ENCODE results near the gene IVL. TPM values are rescaled to one million over a fixed set of nuclear protein-coding genes. Genes with fewer than 3 reads are reported as not detected.

The IVL gene
- polyA plus RNA-seq, 1 of the 3 experiments (the other 2 are of a cell fraction), result 0.64 TPM

DNA sequence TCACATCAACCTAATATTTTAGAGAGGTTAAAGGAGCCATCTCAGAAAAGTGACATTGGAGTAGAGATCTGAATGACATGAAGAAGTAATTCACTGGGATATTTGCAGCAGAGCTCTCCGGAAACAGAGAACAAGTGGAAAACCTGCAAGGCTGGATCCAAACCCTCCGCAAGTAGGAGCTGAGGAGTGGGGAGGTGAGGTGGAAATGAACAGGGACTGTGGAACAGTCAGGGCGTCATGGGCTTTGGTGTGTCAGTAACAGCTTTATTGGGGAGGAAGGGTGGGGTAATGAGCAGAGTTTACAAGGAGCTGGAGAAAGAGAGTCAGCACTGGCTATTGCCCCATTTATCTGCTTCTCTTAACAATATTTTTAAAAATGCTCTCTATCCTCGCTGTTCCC, 9.3 kb upstream of the IVL start:
- 46% methylated on average over 4 of the region's 4 CpGs for WGBS (ENCODE audit: low lambda C conversion rate)
- no peak for DNase-seq
- Histone ChIP-seq H3F3A (replicated peaks; ENCODE audit: insufficient read depth) (no peaks in the 10 kb centered on the region), H2AFZ (ENCODE audit: low read depth) (no peak overlapping the region), H3K27ac (ENCODE audit: low read depth in 2 of 2, low read length in 1 of 2) (no peak overlapping the region), H3K9me2 (no peaks in the 10 kb centered on the region), H3K9me3 (no peaks in the 10 kb centered on the region), H3K79me2 (ENCODE audit: insufficient read depth) (no peaks in the 10 kb centered on the region), H3K27me3 (ENCODE audit: insufficient read depth) (no peaks in the 10 kb centered on the region), H3K4me2 (no peak overlapping the region), H4K20me1 (ENCODE audit: insufficient read depth) (no peaks in the 10 kb centered on the region), H3K4me3 (ENCODE audit: low read depth in 2 of 2, low read length in 1 of 2) (no peak overlapping the region), H3K36me3 (replicated peaks in 1 of 2; ENCODE audit: control insufficient read depth in 1 of 2, insufficient read depth in 2 of 2, low read length in 1 of 2) (no peaks in the 10 kb centered on the region), H3K4me1 (ENCODE audit: control insufficient read depth in 1 of 2, insufficient read depth in 2 of 2, low read depth in 1 of 2, low read length in 1 of 2) (no peaks in the 10 kb centered on the region), H3K9ac (no peak overlapping the region)
- TF ChIP-seq FOSL2 (IDR thresholded peaks at IDR 0.05; ENCODE audit: borderline replicate concordance, low read depth) (no peak), RXRA (IDR thresholded peaks at IDR 0.05; ENCODE audit: borderline replicate concordance, low read depth) (no peak), SIN3A (IDR thresholded peaks at IDR 0.05; ENCODE audit: borderline replicate concordance, low read depth, low read length) (no peak), EP300 (IDR thresholded peaks at IDR 0.05; ENCODE audit: borderline replicate concordance in 1 of 2, low read depth in 1 of 2, low read length in 1 of 2) (no peak), CHD2 (IDR thresholded peaks at IDR 0.05; ENCODE audit: low read length, partially characterized antibody) (no peak), POLR2AphosphoS5 (IDR thresholded peaks at IDR 0.05; ENCODE audit: low read depth, low read length) (no peak), FOXM1 (IDR thresholded peaks at IDR 0.05; ENCODE audit: low read depth) (no peak), TCF12 (IDR thresholded peaks at IDR 0.05) (no peak), ELF1 (IDR thresholded peaks at IDR 0.05) (no peak), TAF1 (IDR thresholded peaks at IDR 0.05; ENCODE audit: borderline replicate concordance, low read depth, low read length) (no peak), RFX5 (IDR thresholded peaks at IDR 0.05; ENCODE audit: low read length) (no peak)
- TF ChIP-seq, protein P1, sequence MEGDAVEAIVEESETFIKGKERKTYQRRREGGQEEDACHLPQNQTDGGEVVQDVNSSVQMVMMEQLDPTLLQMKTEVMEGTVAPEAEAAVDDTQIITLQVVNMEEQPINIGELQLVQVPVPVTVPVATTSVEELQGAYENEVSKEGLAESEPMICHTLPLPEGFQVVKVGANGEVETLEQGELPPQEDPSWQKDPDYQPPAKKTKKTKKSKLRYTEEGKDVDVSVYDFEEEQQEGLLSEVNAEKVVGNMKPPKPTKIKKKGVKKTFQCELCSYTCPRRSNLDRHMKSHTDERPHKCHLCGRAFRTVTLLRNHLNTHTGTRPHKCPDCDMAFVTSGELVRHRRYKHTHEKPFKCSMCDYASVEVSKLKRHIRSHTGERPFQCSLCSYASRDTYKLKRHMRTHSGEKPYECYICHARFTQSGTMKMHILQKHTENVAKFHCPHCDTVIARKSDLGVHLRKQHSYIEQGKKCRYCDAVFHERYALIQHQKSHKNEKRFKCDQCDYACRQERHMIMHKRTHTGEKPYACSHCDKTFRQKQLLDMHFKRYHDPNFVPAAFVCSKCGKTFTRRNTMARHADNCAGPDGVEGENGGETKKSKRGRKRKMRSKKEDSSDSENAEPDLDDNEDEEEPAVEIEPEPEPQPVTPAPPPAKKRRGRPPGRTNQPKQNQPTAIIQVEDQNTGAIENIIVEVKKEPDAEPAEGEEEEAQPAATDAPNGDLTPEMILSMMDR (IDR thresholded peaks at IDR 0.05), result no peak
- TF ChIP-seq, protein P2, sequence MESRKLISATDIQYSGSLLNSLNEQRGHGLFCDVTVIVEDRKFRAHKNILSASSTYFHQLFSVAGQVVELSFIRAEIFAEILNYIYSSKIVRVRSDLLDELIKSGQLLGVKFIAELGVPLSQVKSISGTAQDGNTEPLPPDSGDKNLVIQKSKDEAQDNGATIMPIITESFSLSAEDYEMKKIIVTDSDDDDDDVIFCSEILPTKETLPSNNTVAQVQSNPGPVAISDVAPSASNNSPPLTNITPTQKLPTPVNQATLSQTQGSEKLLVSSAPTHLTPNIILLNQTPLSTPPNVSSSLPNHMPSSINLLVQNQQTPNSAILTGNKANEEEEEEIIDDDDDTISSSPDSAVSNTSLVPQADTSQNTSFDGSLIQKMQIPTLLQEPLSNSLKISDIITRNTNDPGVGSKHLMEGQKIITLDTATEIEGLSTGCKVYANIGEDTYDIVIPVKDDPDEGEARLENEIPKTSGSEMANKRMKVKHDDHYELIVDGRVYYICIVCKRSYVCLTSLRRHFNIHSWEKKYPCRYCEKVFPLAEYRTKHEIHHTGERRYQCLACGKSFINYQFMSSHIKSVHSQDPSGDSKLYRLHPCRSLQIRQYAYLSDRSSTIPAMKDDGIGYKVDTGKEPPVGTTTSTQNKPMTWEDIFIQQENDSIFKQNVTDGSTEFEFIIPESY (IDR thresholded peaks at IDR 0.05; ENCODE audit: borderline replicate concordance, low read depth), result no peak
- POLR2A ChIA-PET, result no interaction called here
- CTCF ChIA-PET, result no interaction called here

DNA sequence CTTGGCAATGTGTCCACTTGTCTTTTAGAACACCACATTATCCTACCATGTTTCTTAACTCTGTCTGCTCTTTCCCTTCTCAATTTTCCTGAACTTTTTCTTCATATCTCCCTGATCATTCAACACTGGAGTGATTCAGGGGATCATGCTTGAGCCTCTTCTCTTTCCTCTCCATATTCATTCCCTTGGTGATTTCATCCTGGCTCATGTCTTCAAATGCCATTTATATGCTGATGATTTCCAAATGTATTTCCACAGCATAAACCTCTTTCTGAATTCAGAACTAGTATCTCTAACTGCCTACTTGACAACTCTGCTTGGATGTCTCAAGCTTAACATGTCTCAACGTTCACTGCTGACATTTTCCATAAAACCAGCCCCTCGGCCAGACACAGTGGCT, 8.5 kb upstream of the IVL start:
- no peaks in the 10 kb centered on the region for H3K79me2 ChIP-seq (ENCODE audit: insufficient read depth)
- no peak overlapping the region for H3K27ac ChIP-seq (ENCODE audit: low read depth in 2 of 2, low read length in 1 of 2)
- H4K20me1 ChIP-seq (ENCODE audit: insufficient read depth), result no peaks in the 10 kb centered on the region
- H3F3A ChIP-seq (replicated peaks; ENCODE audit: insufficient read depth), result peaks cover 6% of the 10 kb centered on the region
- H3K9ac ChIP-seq, result no peak overlapping the region
- POLR2A ChIA-PET, result no interaction called here
- H3K4me3 ChIP-seq (ENCODE audit: low read depth in 2 of 2, low read length in 1 of 2), result no peak overlapping the region
- no peak for DNase-seq
- H3K9me2 ChIP-seq, result no peaks in the 10 kb centered on the region
- no peaks in the 10 kb centered on the region for H3K36me3 ChIP-seq (replicated peaks in 1 of 2; ENCODE audit: control insufficient read depth in 1 of 2, insufficient read depth in 2 of 2, low read length in 1 of 2)
- no peaks in the 10 kb centered on the region for H3K27me3 ChIP-seq (ENCODE audit: insufficient read depth)
- 36% methylated on average over 2 of the region's 2 CpGs for WGBS (ENCODE audit: low lambda C conversion rate)
- H3K4me1 ChIP-seq (ENCODE audit: control insufficient read depth in 1 of 2, insufficient read depth in 2 of 2, low read depth in 1 of 2, low read length in 1 of 2), result peaks cover 0 to 2% of the 10 kb centered on the region in 2 experiments; a peak in 1 of 4 replicates
- H3K4me2 ChIP-seq, result no peak overlapping the region
- H3K9me3 ChIP-seq, result no peaks in the 10 kb centered on the region
- TF ChIP-seq, protein P3, sequence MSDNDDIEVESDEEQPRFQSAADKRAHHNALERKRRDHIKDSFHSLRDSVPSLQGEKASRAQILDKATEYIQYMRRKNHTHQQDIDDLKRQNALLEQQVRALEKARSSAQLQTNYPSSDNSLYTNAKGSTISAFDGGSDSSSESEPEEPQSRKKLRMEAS (IDR thresholded peaks at IDR 0.05; ENCODE audit: low read depth), result no peak
- no peak for TF ChIP-seq FOXM1 (IDR thresholded peaks at IDR 0.05; ENCODE audit: low read depth)
- TF ChIP-seq, protein P4, sequence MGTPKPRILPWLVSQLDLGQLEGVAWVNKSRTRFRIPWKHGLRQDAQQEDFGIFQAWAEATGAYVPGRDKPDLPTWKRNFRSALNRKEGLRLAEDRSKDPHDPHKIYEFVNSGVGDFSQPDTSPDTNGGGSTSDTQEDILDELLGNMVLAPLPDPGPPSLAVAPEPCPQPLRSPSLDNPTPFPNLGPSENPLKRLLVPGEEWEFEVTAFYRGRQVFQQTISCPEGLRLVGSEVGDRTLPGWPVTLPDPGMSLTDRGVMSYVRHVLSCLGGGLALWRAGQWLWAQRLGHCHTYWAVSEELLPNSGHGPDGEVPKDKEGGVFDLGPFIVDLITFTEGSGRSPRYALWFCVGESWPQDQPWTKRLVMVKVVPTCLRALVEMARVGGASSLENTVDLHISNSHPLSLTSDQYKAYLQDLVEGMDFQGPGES (IDR thresholded peaks at IDR 0.05; ENCODE audit: low read depth, low read length), result no peak
- TF ChIP-seq GABPA (IDR thresholded peaks at IDR 0.05; ENCODE audit: low read depth), result no peak
- TF ChIP-seq POLR2AphosphoS5 (IDR thresholded peaks at IDR 0.05; ENCODE audit: low read depth, low read length), result no peak
- TF ChIP-seq, protein P2 (IDR thresholded peaks at IDR 0.05; ENCODE audit: borderline replicate concordance, low read depth), result no peak
- TF ChIP-seq SIN3A (IDR thresholded peaks at IDR 0.05; ENCODE audit: borderline replicate concordance, low read depth, low read length), result no peak
- TF ChIP-seq MEF2A (IDR thresholded peaks at IDR 0.05; ENCODE audit: borderline replicate concordance, low read depth), result no peak
- TF ChIP-seq RCOR1 (IDR thresholded peaks at IDR 0.05; ENCODE audit: low read length), result no peak
- TF ChIP-seq EZH2phosphoT487 (IDR thresholded peaks at IDR 0.05; ENCODE audit: borderline replicate concordance, low read depth), result no peak
- TF ChIP-seq, protein P5, sequence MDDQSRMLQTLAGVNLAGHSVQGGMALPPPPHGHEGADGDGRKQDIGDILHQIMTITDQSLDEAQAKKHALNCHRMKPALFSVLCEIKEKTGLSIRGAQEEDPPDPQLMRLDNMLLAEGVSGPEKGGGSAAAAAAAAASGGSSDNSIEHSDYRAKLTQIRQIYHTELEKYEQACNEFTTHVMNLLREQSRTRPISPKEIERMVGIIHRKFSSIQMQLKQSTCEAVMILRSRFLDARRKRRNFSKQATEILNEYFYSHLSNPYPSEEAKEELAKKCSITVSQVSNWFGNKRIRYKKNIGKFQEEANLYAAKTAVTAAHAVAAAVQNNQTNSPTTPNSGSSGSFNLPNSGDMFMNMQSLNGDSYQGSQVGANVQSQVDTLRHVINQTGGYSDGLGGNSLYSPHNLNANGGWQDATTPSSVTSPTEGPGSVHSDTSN (IDR thresholded peaks at IDR 0.05), result no peak
- no peak overlapping the region for H2AFZ ChIP-seq (ENCODE audit: low read depth)
- CTCF ChIA-PET, result no interaction called here
